ENCODE measurements around the gene SCARF2.
A peak's percentile ranks its signal among the peaks of the same experiment; 100 is the strongest.

The SCARF2 gene

GRCh38 chr22:20438678-20439492, 1.3 kb upstream of the SCARF2 start:
- H3K27ac Mint-ChIP-seq: no peak overlapping the region
- DNase-seq (ENCODE audit: low spot score in 2 of 2) (no peak), ATAC-seq (ENCODE audit: low read depth) (no peak)
- peaks cover 30% of the 10 kb centered on the region for H3K27me3 Mint-ChIP-seq
- peaks cover 22% of the 10 kb centered on the region for H3K4me1 Mint-ChIP-seq
- no peaks in the 10 kb centered on the region for H3K9me3 Mint-ChIP-seq
- peaks cover 9% of the 10 kb centered on the region for H3K36me3 Mint-ChIP-seq
- H3K4me3 Mint-ChIP-seq: no peak overlapping the region

DNA sequence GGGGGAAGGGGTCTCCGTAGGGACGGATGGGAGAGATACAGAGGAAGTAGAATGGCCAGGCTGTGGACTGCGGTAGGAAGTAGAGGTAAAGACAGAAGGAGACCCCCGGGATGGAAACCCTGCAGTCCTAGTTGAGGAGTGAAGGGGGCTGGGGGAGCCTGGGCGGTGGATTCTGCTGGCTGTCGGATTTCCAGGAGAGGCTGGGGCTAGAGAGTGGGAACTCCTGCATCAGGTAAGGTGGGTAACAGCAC, 727 bp upstream of the SCARF2 start:
- H3K36me3 Mint-ChIP-seq: peaks cover 7% of the 10 kb centered on the region
- peaks cover 22% of the 10 kb centered on the region for H3K4me1 Mint-ChIP-seq
- DNase-seq (ENCODE audit: low spot score in 2 of 2) (no peak), ATAC-seq (ENCODE audit: low read depth) (no peak)
- H3K9me3 Mint-ChIP-seq: no peaks in the 10 kb centered on the region
- H3K27me3 Mint-ChIP-seq: peaks cover 30% of the 10 kb centered on the region
- no peak overlapping the region for H3K27ac Mint-ChIP-seq
- H3K4me3 Mint-ChIP-seq: no peak overlapping the region

DNA sequence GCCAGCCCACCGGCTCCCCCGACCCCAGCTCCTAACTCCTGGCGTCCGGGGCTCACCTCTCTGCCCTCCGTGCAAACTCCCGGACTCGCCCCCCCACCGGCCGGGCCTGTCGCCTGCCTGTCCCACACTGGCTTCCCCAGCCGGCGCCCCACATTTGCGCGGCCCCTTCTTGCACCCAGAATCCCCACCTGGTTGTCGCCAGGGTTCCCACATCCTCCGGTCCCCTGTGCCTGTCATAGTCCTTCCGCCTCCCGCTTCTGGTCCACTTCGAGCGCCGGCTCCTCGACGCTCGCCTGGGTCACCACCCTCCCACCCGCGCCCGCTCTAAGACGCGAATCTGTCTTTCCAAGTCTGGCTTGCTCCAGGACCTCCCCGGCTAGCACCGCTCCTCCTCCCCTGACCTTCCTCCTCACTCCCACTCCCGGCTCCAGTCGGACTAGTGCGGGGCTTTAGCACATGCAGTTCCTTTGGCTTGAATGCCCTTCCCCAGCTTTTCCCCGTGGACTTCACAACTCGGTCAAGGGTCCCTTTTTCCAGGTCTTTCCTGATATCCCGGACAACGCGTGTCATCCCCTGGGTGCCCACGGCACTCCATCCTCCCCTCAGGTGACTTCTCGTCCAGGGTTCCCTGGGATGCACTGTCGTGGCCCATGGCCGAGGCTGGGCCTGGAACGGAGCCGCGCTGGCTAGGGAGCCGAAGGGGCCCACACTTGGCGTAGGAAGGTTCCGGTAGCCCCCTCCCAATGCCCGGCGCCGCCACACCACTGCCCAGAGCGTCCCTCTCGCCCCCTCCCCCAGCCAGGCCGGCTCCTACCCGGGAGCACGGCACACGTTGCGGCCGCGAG, 635 bp downstream of the SCARF2 start:
- Mint-ChIP-seq H3K9me3 (no peaks in the 10 kb centered on the region), H3K36me3 (peaks cover 3% of the 10 kb centered on the region), H3K4me3 (peak overlapping the region; percentile 89), H3K4me1 (peaks cover 22% of the 10 kb centered on the region), H3K27ac (peak overlapping the region; percentile 90), H3K27me3 (peaks cover 35% of the 10 kb centered on the region)
- ATAC-seq (ENCODE audit: low read depth) (peak; percentile 43), DNase-seq (ENCODE audit: low spot score in 2 of 2) (peak in 1 of 2 donors; percentile 50)

DNA sequence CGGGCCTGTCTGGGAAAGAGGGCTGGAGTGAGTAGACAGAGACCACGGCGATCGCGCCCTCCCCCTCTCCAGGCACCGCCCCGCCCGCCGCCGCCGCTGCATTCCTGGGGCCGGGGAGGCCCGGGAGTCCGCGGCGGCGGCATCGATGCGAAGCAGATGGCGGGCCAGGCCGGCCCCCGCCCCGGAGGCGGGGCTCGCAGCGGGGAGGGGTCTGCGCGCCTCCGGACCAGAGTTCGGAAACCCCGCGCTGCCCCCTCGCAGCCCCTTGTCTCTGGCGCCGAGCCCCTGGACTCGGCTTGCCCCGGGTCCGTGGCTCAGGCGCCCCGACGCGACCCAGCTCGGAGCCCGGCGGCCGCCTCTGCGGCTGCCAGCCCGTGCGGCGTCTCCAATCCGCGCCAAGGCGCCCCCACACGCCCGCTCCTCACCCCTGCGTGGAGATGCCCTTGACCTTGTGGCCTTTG, 1.3 kb downstream of the SCARF2 start:
- peak overlapping the region; percentile 89 for H3K4me3 Mint-ChIP-seq
- DNase-seq (ENCODE audit: low spot score in 2 of 2) (no peak), ATAC-seq (ENCODE audit: low read depth) (peak; percentile 40)
- H3K4me1 Mint-ChIP-seq: peaks cover 22% of the 10 kb centered on the region
- H3K27ac Mint-ChIP-seq: no peak overlapping the region
- peaks cover 36% of the 10 kb centered on the region for H3K27me3 Mint-ChIP-seq
- H3K36me3 Mint-ChIP-seq: peaks cover 3% of the 10 kb centered on the region
- H3K9me3 Mint-ChIP-seq: no peaks in the 10 kb centered on the region

GRCh38 chr22:20435436-20436306, 2.0 kb downstream of the SCARF2 start:
- Mint-ChIP-seq H3K9me3 (no peaks in the 10 kb centered on the region), H3K27me3 (peaks cover 36% of the 10 kb centered on the region), H3K4me1 (peaks cover 22% of the 10 kb centered on the region), H3K4me3 (peak overlapping the region; percentile 18), H3K36me3 (peaks cover 2% of the 10 kb centered on the region), H3K27ac (no peak overlapping the region)
- DNase-seq (ENCODE audit: low spot score in 2 of 2) (no peak), ATAC-seq (ENCODE audit: low read depth) (no peak)

GRCh38 chr22:20434773-20435172, 2.9 kb downstream of the SCARF2 start:
- Mint-ChIP-seq H3K27ac (no peak overlapping the region), H3K27me3 (peaks cover 36% of the 10 kb centered on the region), H3K4me3 (no peak overlapping the region), H3K9me3 (no peaks in the 10 kb centered on the region), H3K4me1 (peaks cover 19% of the 10 kb centered on the region), H3K36me3 (no peaks in the 10 kb centered on the region)
- DNase-seq (ENCODE audit: low spot score in 2 of 2) (no peak), ATAC-seq (ENCODE audit: low read depth) (no peak)

DNA sequence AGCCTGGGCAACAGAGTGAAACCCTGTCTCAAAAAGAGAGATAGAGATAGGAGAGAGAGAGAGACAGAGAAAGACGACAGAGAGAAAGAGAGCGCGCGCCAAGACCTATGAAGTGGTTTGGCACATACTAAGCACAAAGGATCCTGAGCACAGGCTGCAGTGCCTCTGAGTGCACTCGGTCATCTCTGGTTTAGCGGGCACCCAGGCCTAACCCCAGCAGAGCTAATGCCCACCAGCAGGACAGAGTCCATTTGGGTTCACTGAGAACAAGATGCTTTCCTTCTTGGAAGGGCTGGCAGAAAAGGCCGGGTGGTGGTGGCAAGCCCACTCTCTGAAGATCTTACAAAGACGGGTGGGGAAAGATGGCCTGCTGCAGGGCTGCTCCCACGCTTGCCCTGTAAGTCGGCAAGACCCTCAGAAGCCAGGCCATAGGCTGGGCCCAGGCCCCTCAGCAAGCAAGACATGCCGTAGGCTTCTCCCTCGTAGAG, 3.3 kb downstream of the SCARF2 start:
- H3K36me3 Mint-ChIP-seq: no peaks in the 10 kb centered on the region
- H3K27ac Mint-ChIP-seq: no peak overlapping the region
- DNase-seq (ENCODE audit: low spot score in 2 of 2) (no peak), ATAC-seq (ENCODE audit: low read depth) (no peak)
- peaks cover 19% of the 10 kb centered on the region for H3K4me1 Mint-ChIP-seq
- no peaks in the 10 kb centered on the region for H3K9me3 Mint-ChIP-seq
- H3K4me3 Mint-ChIP-seq: no peak overlapping the region
- peaks cover 33% of the 10 kb centered on the region for H3K27me3 Mint-ChIP-seq

- Mint-ChIP-seq H3K4me1 (peaks cover 23% of the 10 kb centered on the region), H3K36me3 (no peaks in the 10 kb centered on the region), H3K27ac (no peak overlapping the region), H3K4me3 (no peak overlapping the region), H3K9me3 (no peaks in the 10 kb centered on the region), H3K27me3 (peaks cover 37% of the 10 kb centered on the region)
- DNase-seq (ENCODE audit: low spot score in 2 of 2) (no peak), ATAC-seq (ENCODE audit: low read depth) (no peak)
Measured at GRCh38 chr22:20433686-20434241, 3.9 kb downstream of the SCARF2 start.

- DNase-seq (ENCODE audit: low spot score in 2 of 2): no peak
- H3K4me3 Mint-ChIP-seq: no peak overlapping the region
- H3K27ac Mint-ChIP-seq: no peak overlapping the region
- no peak for ATAC-seq (ENCODE audit: low read depth)
- peaks cover 22% of the 10 kb centered on the region for H3K4me1 Mint-ChIP-seq
- H3K9me3 Mint-ChIP-seq: no peaks in the 10 kb centered on the region
- H3K27me3 Mint-ChIP-seq: peaks cover 33% of the 10 kb centered on the region
- H3K36me3 Mint-ChIP-seq: peaks cover under 1% of the 10 kb centered on the region
Measured at GRCh38 chr22:20433191-20433590, 4.4 kb downstream of the SCARF2 start.

DNA sequence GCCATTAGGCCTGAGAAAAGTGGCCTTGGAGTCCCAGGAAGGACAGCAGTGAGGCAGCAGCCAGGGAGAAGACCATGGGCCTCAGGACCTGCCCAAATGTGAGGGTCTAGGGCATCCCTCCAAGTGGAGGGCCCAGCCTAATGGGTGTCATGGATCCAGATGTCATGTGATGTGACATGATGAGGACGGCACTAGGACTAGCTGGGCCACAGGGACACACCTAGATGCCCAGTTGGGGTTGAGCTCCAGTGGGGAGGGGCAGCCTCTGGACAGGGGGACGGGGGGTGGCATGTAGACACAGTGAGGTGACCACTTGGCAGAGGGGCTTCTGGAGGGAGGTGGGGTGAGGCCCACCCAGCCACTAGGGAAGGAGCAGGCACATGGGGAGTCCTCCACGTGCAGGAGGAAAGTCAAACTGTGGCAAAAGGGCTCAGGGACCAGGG, 5.4 kb downstream of the SCARF2 start:
- Mint-ChIP-seq H3K4me1 (peaks cover 20% of the 10 kb centered on the region), H3K4me3 (peak overlapping the region; percentile 66), H3K27me3 (peaks cover 35% of the 10 kb centered on the region), H3K27ac (no peak overlapping the region), H3K36me3 (peaks cover 2% of the 10 kb centered on the region), H3K9me3 (no peaks in the 10 kb centered on the region)
- DNase-seq (ENCODE audit: low spot score in 2 of 2) (no peak), ATAC-seq (ENCODE audit: low read depth) (no peak)

DNA sequence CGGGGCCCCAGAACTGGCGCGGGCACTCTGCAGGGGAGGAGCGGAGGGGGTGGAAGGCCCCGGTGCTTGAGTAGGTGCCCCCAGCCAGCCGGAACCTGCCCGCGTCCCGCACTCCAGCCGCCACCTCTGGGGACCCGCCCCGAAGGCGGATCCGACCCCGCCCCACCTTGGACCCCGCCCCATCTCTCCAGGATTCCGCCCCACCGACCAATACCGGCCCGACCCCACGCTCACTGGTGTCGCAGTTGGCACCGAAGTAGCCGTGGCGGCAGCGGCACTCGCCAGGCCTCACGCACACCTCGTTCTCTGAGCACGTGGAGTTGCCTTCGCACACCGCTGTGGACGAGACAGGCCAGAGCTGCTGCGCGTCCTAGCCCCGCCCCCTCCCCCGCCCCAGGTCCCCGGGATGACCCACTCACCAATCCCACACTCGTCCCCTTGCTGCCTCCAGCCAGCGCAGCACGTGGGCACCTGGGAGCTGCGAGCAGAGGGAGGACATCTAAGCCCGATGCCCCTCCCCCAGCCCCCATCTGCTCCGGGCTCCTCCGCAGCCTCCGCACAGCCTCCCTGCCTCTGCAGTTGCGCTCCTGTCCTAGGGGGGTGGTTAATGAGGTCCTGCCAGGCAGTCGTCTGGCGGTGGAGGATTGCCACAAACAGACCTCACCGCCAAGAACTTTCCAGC, 6.0 kb downstream of the SCARF2 start:
- H3K9me3 Mint-ChIP-seq: no peaks in the 10 kb centered on the region
- H3K27me3 Mint-ChIP-seq: peaks cover 34% of the 10 kb centered on the region
- DNase-seq (ENCODE audit: low spot score in 2 of 2): no peak
- no peak overlapping the region for H3K27ac Mint-ChIP-seq
- no peak for ATAC-seq (ENCODE audit: low read depth)
- peak overlapping the region; percentile 66 for H3K4me3 Mint-ChIP-seq
- peaks cover 14% of the 10 kb centered on the region for H3K4me1 Mint-ChIP-seq
- H3K36me3 Mint-ChIP-seq: peaks cover 2% of the 10 kb centered on the region

- DNase-seq (ENCODE audit: low spot score in 2 of 2): peak; percentile 52 to 65
- peak overlapping the region; percentile 92 for H3K4me3 Mint-ChIP-seq
- H3K4me1 Mint-ChIP-seq: peaks cover 13% of the 10 kb centered on the region
- ATAC-seq (ENCODE audit: low read depth): peak; percentile 72
- H3K27me3 Mint-ChIP-seq: peaks cover 32% of the 10 kb centered on the region
- peaks cover 2% of the 10 kb centered on the region for H3K36me3 Mint-ChIP-seq
- H3K9me3 Mint-ChIP-seq: no peaks in the 10 kb centered on the region
- H3K27ac Mint-ChIP-seq: no peak overlapping the region
Measured at GRCh38 chr22:20430720-20431510, 6.7 kb downstream of the SCARF2 start.
